K562 (cell line): ENCODE data around the gene RHBDD1. TPM values are rescaled to one million over a fixed set of nuclear protein-coding genes. Genes with fewer than 3 reads are reported as not detected.

Experiments
- ATAC-seq: fragments of 200-7000 bp; cut with Tn5 transposase; 3 replicates; pipeline ENCODE4 v1.9.1; 2020; ENCODE audit warnings: moderate library complexity
- BruUV-seq: library from RNA; stranded (reverse); fragments of 400-500 nt; replicated peaks from 2 replicates; lab custom pipeline; 2021; lab: Mats Ljungman, UMichigan
- CTCF ChIA-PET: fragments of 300-600 bp; formaldehyde crosslinking; extraction: SDS; loops from one replicate; lab custom pipeline; 2021; ENCODE audit warnings: low intra/inter-chr PET ratio; lab: Yijun Ruan, JAX
- POLR2A ChIA-PET: fragments of 300-600, 350-650 bp; sonication (Branson Sonifier 250); formaldehyde crosslinking; extraction: SDS; loops from one replicate; lab custom pipeline; 2021; ENCODE audit warnings: antibody characterized with exemption, inconsistent platforms; lab: Yijun Ruan, JAX
- DNase-seq, 4 experiments: peaks; one replicate each; pipeline versions ENCODE4 v3.0.0 to v3.0.0-alpha.2; 2011 to 2018; ENCODE audit warnings: low spot score in 3 of 4, mixed read lengths in 3 of 4; ENCODE audit errors: extremely low read depth in 1 of 4
- FAIRE-seq: peaks from 2 replicates; lab custom pipeline; 2011; peaks lifted over from hg19 to GRCh38; lab: Jason Lieb, UNC
- H2AFZ ChIP-seq: 2 replicates; pipeline ENCODE4 v1.6.0; 2011; ENCODE audit warnings: low read depth, low read length, control low read depth, inconsistent platforms
- H3K27ac ChIP-seq: fragments of 200-600 bp; 3 replicates; pipeline ENCODE4 v1.8.0; 2011; ENCODE audit warnings: low read depth, mild to moderate bottlenecking, control low read depth, inconsistent platforms, low read length, moderate library complexity, mixed read lengths; ENCODE audit errors: extremely low read depth
- H3K27me3 ChIP-seq, 2 experiments: fragments of 300-600 bp in 1 of 2; 2 replicates in 1 of 2; 3 replicates in 1 of 2; pipeline versions ENCODE4 v1.6.0 to v1.8.0; 2011; ENCODE audit warnings: inconsistent platforms in 2 of 2, low read length in 2 of 2, mild to moderate bottlenecking in 1 of 2, mixed read lengths in 1 of 2, moderate library complexity in 1 of 2; ENCODE audit not compliant: control insufficient read depth in 2 of 2, insufficient read depth in 2 of 2
- H3K36me3 ChIP-seq: fragments of 300-600 bp; 3 replicates; pipeline ENCODE4 v1.8.0; 2011; ENCODE audit warnings: mild to moderate bottlenecking, low read length, inconsistent platforms; ENCODE audit not compliant: control insufficient read depth, insufficient read depth
- H3K4me1 ChIP-seq, 2 experiments: fragments of 200-600 bp in 1 of 2; replicated peaks in 1 of 2; 2 replicates in 1 of 2; 3 replicates in 1 of 2; pipeline versions ENCODE4 v1.5.1 to v1.8.0; 2011; ENCODE audit warnings: inconsistent platforms in 2 of 2, low read length in 2 of 2, mild to moderate bottlenecking in 1 of 2, mixed read lengths in 1 of 2, moderate library complexity in 1 of 2; ENCODE audit not compliant: control insufficient read depth in 2 of 2, insufficient read depth in 2 of 2
- H3K4me2 ChIP-seq: 2 replicates; pipeline ENCODE4 v1.6.1; 2011; ENCODE audit warnings: low read length, control low read depth, inconsistent platforms, mixed read lengths; ENCODE audit not compliant: insufficient read depth
- H3K4me3 ChIP-seq: fragments of 200-600 bp; sonication (generic), shearing (Covaris generic); 2 replicates; pipeline ENCODE4 v1.5.1; 2016; ENCODE audit warnings: control low read depth, inconsistent platforms
- H3K79me2 ChIP-seq: fragments of 200-600 bp; 3 replicates; pipeline ENCODE4 v1.8.0; 2011; ENCODE audit warnings: low read length, inconsistent platforms; ENCODE audit not compliant: control insufficient read depth, insufficient read depth
- H3K9ac ChIP-seq, 2 experiments: 2 replicates each; pipeline versions ENCODE4 v1.6.0 to v1.6.1; 2011; ENCODE audit warnings: low read depth in 2 of 2, low read length in 2 of 2, control low read depth in 1 of 2, inconsistent platforms in 1 of 2, mild to moderate bottlenecking in 1 of 2, mixed read lengths in 1 of 2; ENCODE audit not compliant: insufficient read depth in 1 of 2
- H3K9me1 ChIP-seq: one replicate; pipeline ENCODE4 v1.6.0; 2011; ENCODE audit warnings: inconsistent platforms, mild to moderate bottlenecking, low read length, moderate library complexity; ENCODE audit not compliant: control insufficient read depth, insufficient read depth
- H3K9me3 ChIP-seq: replicated peaks from 2 replicates; pipeline ENCODE4 v1.5.1; 2011; ENCODE audit warnings: low read depth, low read length, inconsistent platforms; ENCODE audit not compliant: control insufficient read depth, insufficient read depth
- H4K20me1 ChIP-seq: replicated peaks from 2 replicates; pipeline ENCODE4 v1.6.1; 2011; ENCODE audit warnings: low read length, inconsistent platforms, mixed read lengths; ENCODE audit not compliant: control insufficient read depth, insufficient read depth
- ARID4B ChIP-seq: sonication (generic); formaldehyde crosslinking; IDR thresholded peaks from 2 replicates; pipeline ENCODE4 v1.8.0; 2022; ENCODE audit warnings: mild to moderate bottlenecking, missing genetic modification reagents
- C11orf30 ChIP-seq: fragments of 450-650 bp; IDR thresholded peaks from 2 replicates; pipeline ENCODE4 v1.6.1; 2016; ENCODE audit warnings: low read depth, mild to moderate bottlenecking
- KLF1 ChIP-seq: fragments of 450-650 bp; IDR thresholded peaks from 2 replicates; pipeline ENCODE4 v1.6.1; 2016; ENCODE audit warnings: missing genetic modification characterization, missing compliant biosample characterization
- MAFF ChIP-seq: IDR thresholded peaks from 2 replicates; pipeline ENCODE4 v1.6.1; 2012; ENCODE audit warnings: low read length, improper control_type of control experiment
- MAFG ChIP-seq: fragments of 450-650 bp; conservative IDR thresholded peaks from 2 replicates; pipeline ENCODE4 v1.6.1; 2016; ENCODE audit warnings: missing genetic modification characterization, missing compliant biosample characterization
- TRIM25 ChIP-seq: fragments of 450-650 bp; IDR thresholded peaks from 2 replicates; pipeline ENCODE4 v1.7.0; 2016; ENCODE audit warnings: borderline replicate concordance
- ZNF316 ChIP-seq: fragments of 450-650 bp; IDR thresholded peaks from 2 replicates; pipeline ENCODE4 v1.6.1; 2016
- WGBS: fragments of 100-300 bp; shearing (Covaris generic); methylation state at CpG from one replicate; pipeline ENCODE4 v1.1.6; 2016; ENCODE audit warnings: low coverage, mixed read lengths; ENCODE audit not compliant: insufficient coverage; ENCODE audit errors: missing lambda C conversion rate; 5-methylcytosine and 5-hydroxymethylcytosine counted together
- in situ Hi-C: fragments of 300-500 bp; cut with MboI; formaldehyde crosslinking; loops from 4 replicates; pipeline ENCODE4 v1.15.0; 2018; ENCODE audit warnings: inconsistent platforms, mixed read lengths
- intact Hi-C: fragments of 100-400 bp; cut with micrococcal nuclease; formaldehyde crosslinking; loops from 2 replicates; pipeline ENCODE4 v1.14.2; 2022
- polyA plus RNA-seq, 8 experiments: library from polyadenylated mRNA; depleted of rRNA in 4 of 8; stranded (reverse) in 5 of 8; unstranded in 3 of 8; fragments of >200 nt; fragmentation: Nextera tagmentation in 2 of 8; fragmentation: Illumina TruSeq in 1 of 8; extraction: Ambion mirVana in 2 of 8; extraction: Trizol in 1 of 8; gene quantifications; 2 replicates each; pipeline versions ENCODE4 v1.2.1 to v1.2.3, GENCODE V29; 2011 to 2014; ENCODE audit warnings: inconsistent platforms in 1 of 8, missing spikeins in 1 of 8
- total RNA-seq, 7 experiments: library from RNA; depleted of rRNA in 6 of 7; stranded (reverse); fragments of >200 nt in 6 of 7; fragmentation: Illumina TruSeq in 2 of 7; extraction: Trizol in 2 of 7; gene quantifications; 2 replicates each; pipeline versions ENCODE4 v1.2.1 to v1.2.3, GENCODE V29; 2011 to 2021; ENCODE audit warnings: low replicate concordance in 1 of 7

Gene RHBDD1
- total and polyA plus RNA-seq, 9 of the 15 experiments (the other 6 are each of a cell fraction or from before 2014, with no cell fraction given): 4.8 to 34.8 (median 15.6) TPM

GRCh38 chr2:226963528-226963927 is 127.7 kb downstream of the RHBDD1 start:
- no peaks in the 10 kb centered on the region for H3K79me2 ChIP-seq
- DNase-seq (peak in 2 of 4 experiments; percentile 10 to 14), FAIRE-seq (no peak), ATAC-seq (peak; percentile 56; the same call in 2 of the 3 replicates)
- H3K9me3 ChIP-seq: no peaks in the 10 kb centered on the region
- intact Hi-C loops: no loop called here
- WGBS: 14% methylated on average over 1 of the region's 1 CpG
- H3K4me2 ChIP-seq: no peak overlapping the region
- no peak overlapping the region for H2AFZ ChIP-seq
- H4K20me1 ChIP-seq: no peaks in the 10 kb centered on the region
- no peaks in the 10 kb centered on the region for H3K27me3 ChIP-seq
- no peak overlapping the region for H3K27ac ChIP-seq
- in situ Hi-C loops: no loop called here
- H3K9me1 ChIP-seq: no peaks in the 10 kb centered on the region
- H3K4me3 ChIP-seq: no peak overlapping the region
- H3K9ac ChIP-seq: no peak overlapping the region
- CTCF ChIA-PET: no interaction called here
- no TSS peak for BruUV-seq
- H3K36me3 ChIP-seq: no peaks in the 10 kb centered on the region
- POLR2A ChIA-PET: no interaction called here
- peaks cover 0 to 8% of the 10 kb centered on the region in 2 experiments; a peak in 2 of 5 replicates for H3K4me1 ChIP-seq
- TF ChIP-seq MAFF (peak; percentile 38; the same call in 1 of the 2 replicates), KLF1 (tag) (no peak), ZNF316 (peak; percentile 65), MAFG (tag) (peak; percentile 71), TRIM25 (no peak), C11orf30 (peak; percentile 69), ARID4B (CRISPR knock-in tag) (no peak)
